Left lung (tissue), 10 donors: Measurements from ENCODE around the gene PHKB. TPM values are rescaled to one million over a fixed set of nuclear protein-coding genes. Genes with fewer than 3 reads are reported as not detected.

Experiments used
- ATAC-seq: fragments of 200-7000 bp; cut with Tn5 transposase; one replicate; pipeline ENCODE4 v1.9.1; 2020; ENCODE audit warnings: moderate library complexity
- DNase-seq, 4 donors: peaks; one replicate each; pipeline ENCODE4 v3.0.0-alpha.2; 2013 to 2020
- H3K27ac ChIP-seq, 2 donors: fragments of 200-600 bp; sonication (generic) in 1 of 2; one replicate each; pipeline versions ENCODE4 v1.5.0 to v1.8.0; 2020 to 2021
- H3K27me3 ChIP-seq, 2 donors: fragments of 200-600 bp; sonication (generic) in 1 of 2; one replicate each; pipeline versions ENCODE4 v1.5.0 to v1.8.0; 2020 to 2021
- H3K36me3 ChIP-seq, 2 donors: fragments of 200-600 bp; sonication (generic) in 1 of 2; one replicate each; pipeline versions ENCODE4 v1.5.0 to v1.8.0; 2020 to 2021
- H3K4me1 ChIP-seq, 2 donors: fragments of 200-600 bp; one replicate each; pipeline ENCODE4 v1.8.0; 2021
- H3K4me3 ChIP-seq, 2 donors: fragments of 200-600 bp; sonication (generic) in 1 of 2; one replicate each; pipeline versions ENCODE4 v1.5.0 to v1.8.0; 2020 to 2021; ENCODE audit warnings: mild to moderate bottlenecking in 1 of 2
- H3K9me3 ChIP-seq, 2 donors: fragments of 200-600 bp; sonication (generic) in 1 of 2; one replicate each; pipeline versions ENCODE4 v1.5.0 to v1.8.0; 2020 to 2021
- intact Hi-C, 2 donors: fragments of 100-400 bp; cut with DNase I; formaldehyde crosslinking; loops; one replicate each; pipeline versions ENCODE4 v1.11.2 to v1.14.2; 2022
- polyA plus RNA-seq, 6 donors: library from polyadenylated mRNA; unstranded; fragments of 120-200 nt; gene quantifications; one replicate each; pipeline ENCODE4 v1.2.1, GENCODE V29; 2013; ENCODE audit not compliant: insufficient read length in 6 of 6
- total RNA-seq, 2 donors: library from RNA; stranded (reverse); fragmentation: NEBNext Ultra II Directional; extraction: Animal tissue kit (Norgen Biotek cat#: 25700); gene quantifications; one replicate each; pipeline ENCODE4 v1.2.1, GENCODE V29; 2021
- TF ChIP-seq, protein P1 (sequence below), 2 donors: fragments of 200-600 bp; sonication (generic) in 1 of 2; IDR thresholded peaks; one replicate each; pipeline versions ENCODE4 v1.5.0 to v1.8.0; 2021; ENCODE audit warnings: antibody characterized with exemption in 2 of 2
- donor health status: DM: no; HTN: yes; CAD: no.
- donor health status: DM: no; HTN: no; CAD: no.

Gene PHKB
- total and polyA plus RNA-seq, 8 donors: 76.5 to 104 (median 90.4) TPM

DNA sequence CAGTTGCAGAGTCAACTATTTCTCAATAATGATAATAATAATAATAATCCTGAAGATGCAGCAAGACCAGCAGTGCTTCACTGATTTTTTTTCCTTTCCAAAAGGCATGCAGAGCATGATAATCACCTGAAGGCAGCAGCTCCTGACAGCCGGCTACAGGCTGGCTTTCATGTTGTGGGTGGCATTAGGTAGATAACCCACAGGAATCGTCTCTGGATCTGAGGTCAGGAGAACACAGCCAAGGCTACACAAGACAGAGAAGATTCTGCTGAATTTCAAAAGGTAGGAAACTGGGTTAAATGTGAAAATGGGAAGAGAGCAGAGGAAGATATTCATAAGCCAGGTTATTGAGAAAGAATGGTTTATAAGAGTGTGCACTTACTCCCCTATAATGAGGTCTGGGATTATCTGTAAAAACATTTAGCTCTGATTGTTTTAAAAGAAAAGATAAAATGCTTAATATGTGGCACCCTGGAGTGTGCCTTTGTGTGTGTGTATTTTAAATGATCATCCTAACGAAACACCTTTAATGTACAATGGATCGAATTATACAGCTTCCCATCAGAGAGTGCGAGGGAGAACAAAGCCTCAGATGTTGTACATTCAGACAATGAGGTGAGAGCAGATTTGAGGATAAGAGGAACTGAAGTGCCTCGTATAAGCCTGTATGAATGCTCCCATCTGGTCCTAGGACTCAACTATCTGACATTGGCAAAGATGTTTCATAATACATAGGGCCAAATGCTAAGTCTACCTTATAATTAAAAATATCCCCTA, 273.1 kb downstream of the PHKB start:
- Histone ChIP-seq H3K9me3 (peaks cover 0 to 8% of the 10 kb centered on the region in 2 donors), H3K4me1 (peaks cover 5 to 6% of the 10 kb centered on the region in 2 donors), H3K4me3 (no peak overlapping the region), H3K36me3 (no peaks in the 10 kb centered on the region), H3K27ac (peak overlapping the region in 1 of 2 donors; percentile 50), H3K27me3 (no peaks in the 10 kb centered on the region)
- no peak for ATAC-seq
- TF ChIP-seq, protein P1, sequence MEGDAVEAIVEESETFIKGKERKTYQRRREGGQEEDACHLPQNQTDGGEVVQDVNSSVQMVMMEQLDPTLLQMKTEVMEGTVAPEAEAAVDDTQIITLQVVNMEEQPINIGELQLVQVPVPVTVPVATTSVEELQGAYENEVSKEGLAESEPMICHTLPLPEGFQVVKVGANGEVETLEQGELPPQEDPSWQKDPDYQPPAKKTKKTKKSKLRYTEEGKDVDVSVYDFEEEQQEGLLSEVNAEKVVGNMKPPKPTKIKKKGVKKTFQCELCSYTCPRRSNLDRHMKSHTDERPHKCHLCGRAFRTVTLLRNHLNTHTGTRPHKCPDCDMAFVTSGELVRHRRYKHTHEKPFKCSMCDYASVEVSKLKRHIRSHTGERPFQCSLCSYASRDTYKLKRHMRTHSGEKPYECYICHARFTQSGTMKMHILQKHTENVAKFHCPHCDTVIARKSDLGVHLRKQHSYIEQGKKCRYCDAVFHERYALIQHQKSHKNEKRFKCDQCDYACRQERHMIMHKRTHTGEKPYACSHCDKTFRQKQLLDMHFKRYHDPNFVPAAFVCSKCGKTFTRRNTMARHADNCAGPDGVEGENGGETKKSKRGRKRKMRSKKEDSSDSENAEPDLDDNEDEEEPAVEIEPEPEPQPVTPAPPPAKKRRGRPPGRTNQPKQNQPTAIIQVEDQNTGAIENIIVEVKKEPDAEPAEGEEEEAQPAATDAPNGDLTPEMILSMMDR (IDR thresholded peaks at IDR 0.05): no peak
- DNase-seq: no peak
- intact Hi-C loops: no loop called here

GRCh38 chr16:47734987-47735594, 274.0 kb downstream of the PHKB start:
- Histone ChIP-seq H3K36me3 (no peaks in the 10 kb centered on the region), H3K4me1 (peaks cover 5 to 6% of the 10 kb centered on the region in 2 donors), H3K9me3 (peaks cover 4 to 14% of the 10 kb centered on the region in 2 donors), H3K27me3 (no peaks in the 10 kb centered on the region), H3K27ac (peak overlapping the region in 1 of 2 donors; percentile 50), H3K4me3 (no peak overlapping the region)
- peak in 3 of 4 donors; percentile 9 to 81 (median 61) for DNase-seq
- peak; percentile 98 for ATAC-seq
- intact Hi-C loops: no loop called here
- TF ChIP-seq, protein P1 (IDR thresholded peaks at IDR 0.05): no peak

DNA sequence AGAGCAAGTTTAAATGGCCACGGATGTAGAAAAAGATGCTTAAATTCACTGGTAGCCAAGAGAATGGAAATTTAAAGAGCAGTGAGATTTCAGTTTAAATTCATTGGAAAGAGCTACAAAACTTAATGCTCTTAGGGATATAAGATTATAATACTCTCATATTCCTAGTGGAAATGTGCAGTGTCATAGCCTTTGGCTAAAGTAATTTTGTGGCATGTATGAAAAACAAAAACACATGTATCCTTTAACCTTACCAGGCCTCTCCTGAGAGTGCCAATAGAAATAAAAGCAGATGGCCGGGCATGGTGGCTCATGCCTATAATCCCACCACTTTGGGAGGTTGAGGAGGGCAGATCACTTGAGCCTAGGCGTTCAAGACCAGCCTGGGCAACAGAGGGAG, 289.2 kb downstream of the PHKB start:
- no peak for ATAC-seq
- no peaks in the 10 kb centered on the region for H3K9me3 ChIP-seq

More for the DNA sequence above, 289.2 kb downstream of the PHKB start:
- H3K4me1 ChIP-seq: no peaks in the 10 kb centered on the region
- no peak for DNase-seq
- H3K4me3 ChIP-seq: no peak overlapping the region
- no peaks in the 10 kb centered on the region for H3K27me3 ChIP-seq
- TF ChIP-seq, protein P1 (IDR thresholded peaks at IDR 0.05): no peak
- H3K27ac ChIP-seq: no peak overlapping the region
- no peaks in the 10 kb centered on the region for H3K36me3 ChIP-seq
- intact Hi-C loops: no loop called here

Other genes starting within 250 kb of the PHKB start
- 10 to 100 TPM; 66.8 to 68.4 TPM for gene ITFG1, start 268 bp upstream of the PHKB start, total RNA-seq
- 10 to 100 TPM; 62.5 to 80.0 (median 71.4) TPM for gene ITFG1, start 268 bp upstream of the PHKB start, polyA plus RNA-seq